ENCODE results near the gene RGPD3.
"Not testable (repeated sequence)": the region's sequence is repeated elsewhere in the genome, so short reads cannot be mapped to it uniquely, and the experiment has no call there.

Gene RGPD3

GRCh38 chr2:106468107-106468506 lies at the start of gene RGPD3:
Gene RGPD3 (minus strand): TSS chr2:106468413. CDS start chr2:106468288, 125 bp downstream.
- DNase-seq = not testable (repeated sequence)

DNA sequence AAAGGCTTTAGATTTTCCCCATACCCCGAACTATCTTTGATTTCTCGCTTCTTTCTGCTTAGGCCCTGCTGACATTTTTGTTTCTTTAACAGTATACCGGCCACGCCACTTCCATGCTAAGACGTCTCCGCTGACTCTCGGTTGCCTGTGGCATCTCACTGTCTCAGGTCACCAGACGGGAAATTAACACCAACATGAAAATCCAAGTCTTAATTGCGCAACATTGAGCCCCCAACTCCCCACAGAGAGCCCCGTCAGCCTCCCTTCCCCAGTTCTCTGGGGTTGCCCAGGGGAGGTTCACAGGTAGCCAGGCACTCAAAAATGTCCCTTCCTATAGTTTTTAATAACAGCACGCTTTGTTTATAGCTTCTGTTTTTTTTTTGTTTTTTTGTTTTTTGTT lies 49.1 kb upstream of the RGPD3 start:
- no peak for DNase-seq

DNA sequence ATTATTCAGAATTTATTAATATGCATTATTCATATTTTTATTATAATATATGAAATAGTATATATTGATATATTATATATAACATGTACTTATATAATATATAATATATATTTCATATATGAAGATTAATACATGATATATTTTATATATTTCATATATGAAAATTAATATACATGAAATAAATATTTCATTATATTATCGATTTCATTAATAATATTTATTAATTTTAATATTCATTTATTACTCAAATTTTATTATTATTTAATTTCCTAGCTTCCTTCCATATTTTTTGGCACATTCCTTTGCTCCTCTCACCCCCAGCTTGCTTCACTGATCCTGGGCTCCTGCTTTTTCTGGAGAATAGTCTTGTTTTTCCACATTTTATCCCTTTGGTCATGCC lies 48.7 kb upstream of the RGPD3 start:
- no peak for DNase-seq

DNA sequence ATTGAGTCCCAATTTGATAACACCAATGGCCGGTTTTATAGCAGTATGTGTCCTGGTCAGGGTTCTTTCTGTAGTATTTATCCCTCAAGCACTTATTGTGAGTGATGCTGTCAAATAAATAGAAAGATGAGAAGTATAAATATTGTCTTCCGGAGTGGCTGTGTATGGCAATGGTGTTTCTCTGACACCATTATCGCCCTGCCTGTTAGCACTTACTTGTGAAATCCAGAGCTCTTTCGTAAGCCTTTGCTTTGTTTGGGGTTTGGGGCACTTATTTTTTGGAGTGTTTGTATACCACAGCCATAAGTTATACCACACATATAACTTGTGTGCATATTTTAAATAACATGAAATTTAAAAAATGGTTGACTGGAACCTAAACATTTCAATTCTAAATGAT lies 48.2 kb upstream of the RGPD3 start:
- DNase-seq = no peak

GRCh38 chr2:106514827-106515226 lies 46.6 kb upstream of the RGPD3 start:
- peak; percentile 26 to 30 for DNase-seq

DNA sequence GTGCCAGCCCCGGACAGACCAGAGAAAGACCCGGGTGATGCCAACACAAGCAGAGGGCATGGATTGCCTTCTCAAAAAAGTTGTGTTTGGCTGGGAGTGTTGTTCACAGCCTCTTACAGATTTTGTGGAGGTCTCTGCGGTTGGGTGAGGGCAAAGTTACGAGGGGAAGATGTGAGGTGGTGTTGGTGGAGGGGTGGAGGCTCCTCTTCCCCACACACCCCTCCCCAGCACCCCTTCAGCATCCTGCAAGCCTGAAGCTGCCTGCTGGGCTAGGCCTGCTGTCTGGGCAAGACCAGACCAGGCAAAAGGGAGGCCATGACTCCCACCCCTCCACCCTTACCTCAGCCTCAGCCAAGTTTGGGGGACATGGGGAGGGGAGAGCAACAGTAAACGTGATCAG lies 45.2 kb upstream of the RGPD3 start:
- DNase-seq = not testable (repeated sequence)

DNA sequence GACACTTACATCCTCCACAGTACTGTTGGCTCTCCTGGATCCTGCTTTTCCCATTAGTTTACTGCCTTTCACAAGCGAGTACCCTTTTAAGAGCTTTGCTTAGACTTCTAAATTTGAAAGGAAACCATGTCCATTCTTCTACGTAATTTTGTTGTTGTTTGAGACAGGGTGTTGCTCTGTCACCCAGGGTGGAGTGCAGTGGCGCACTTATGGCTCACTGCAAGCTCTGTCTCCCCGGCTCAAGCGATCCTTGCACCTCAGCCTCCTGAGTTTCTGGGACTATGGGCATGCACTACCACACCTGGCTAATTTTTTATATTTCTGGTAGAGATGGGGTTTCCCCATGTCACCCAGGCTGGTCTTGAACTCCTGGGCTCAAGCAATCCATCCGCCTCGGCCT lies 43.7 kb upstream of the RGPD3 start:
- DNase-seq = peak; percentile 20 to 25

DNA sequence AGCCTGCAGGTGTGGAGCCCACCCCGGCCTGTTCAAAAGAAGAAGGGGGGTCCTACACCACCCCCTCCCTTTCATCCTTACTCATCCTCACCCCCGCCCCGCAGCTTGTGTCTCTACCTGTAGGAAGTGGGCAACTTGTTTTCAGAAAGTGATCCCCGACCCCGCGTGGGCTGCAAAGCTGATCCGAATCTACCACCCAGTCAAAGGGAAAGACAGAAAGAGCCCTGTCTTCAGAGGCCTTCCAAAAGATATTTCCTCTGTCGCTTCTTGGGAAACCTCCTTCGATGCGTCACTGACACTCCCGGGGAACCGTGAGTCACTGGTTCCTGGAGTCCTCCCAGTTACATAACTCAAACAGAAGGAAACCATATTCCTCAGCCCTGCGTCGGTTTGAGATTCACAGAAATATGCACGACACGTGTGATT lies 43.3 kb upstream of the RGPD3 start:
- DNase-seq = peak; percentile 88

DNA sequence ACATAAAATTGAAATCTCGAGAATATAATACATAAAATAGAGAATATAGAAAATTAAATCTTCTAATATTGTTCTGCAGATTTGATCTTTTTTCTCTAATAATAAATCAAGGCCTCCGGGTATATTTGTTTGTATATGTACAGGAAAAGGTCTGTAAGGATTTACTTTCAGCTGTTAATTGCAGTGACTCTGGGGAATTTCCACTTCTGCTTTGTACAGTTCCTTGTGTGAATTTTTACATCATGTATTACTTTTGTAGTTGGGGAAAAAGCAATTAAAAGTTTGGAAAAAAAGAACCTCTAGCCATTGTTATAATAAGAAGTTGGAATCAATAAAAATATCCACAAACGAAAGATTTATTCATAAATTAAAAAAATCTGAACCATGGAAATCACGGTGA lies 42.6 kb upstream of the RGPD3 start:
- peak; percentile 53 to 58 for DNase-seq

- DNase-seq = not testable (repeated sequence)
Measured at GRCh38 chr2:106509374-106509770, 41.2 kb upstream of the RGPD3 start.

GRCh38 chr2:106508660-106509373 lies 40.6 kb upstream of the RGPD3 start:
- not testable (repeated sequence) for DNase-seq

DNA sequence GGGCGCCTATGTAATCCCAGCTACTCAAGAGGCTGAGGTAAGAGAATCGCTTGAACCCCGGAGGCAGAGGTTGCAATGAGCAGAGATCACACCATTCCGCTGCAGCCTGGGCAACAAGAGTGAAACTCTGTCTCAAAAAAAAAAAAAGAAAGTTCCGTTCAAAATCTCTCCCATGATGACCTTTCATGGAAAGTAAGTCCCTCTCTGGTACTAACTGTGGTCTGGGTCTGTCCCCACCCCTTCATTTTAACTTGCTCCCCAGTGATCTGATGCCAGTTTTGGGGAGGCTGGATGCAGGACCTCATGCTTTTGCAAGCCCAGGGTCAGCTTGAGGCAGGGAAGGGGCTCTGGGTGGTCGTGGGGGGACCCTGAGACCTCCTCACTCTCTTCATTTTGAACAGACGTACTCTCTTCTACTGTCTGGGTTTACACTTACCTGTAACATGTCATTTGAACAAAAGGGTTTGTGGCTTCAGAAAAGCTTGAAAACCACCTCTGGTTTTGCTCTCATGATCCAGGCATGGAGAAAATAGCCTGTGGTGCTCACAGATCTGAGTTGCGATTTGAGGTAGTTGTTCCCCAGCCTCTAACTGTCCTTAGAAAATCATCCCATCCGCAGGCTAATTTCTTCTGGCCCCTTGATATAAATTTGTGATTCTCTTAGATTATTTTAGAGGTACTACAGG lies 37.9 kb upstream of the RGPD3 start:
- not testable (repeated sequence) for DNase-seq

GRCh38 chr2:106504787-106505186 lies 36.6 kb upstream of the RGPD3 start:
- not testable (repeated sequence) for DNase-seq

DNA sequence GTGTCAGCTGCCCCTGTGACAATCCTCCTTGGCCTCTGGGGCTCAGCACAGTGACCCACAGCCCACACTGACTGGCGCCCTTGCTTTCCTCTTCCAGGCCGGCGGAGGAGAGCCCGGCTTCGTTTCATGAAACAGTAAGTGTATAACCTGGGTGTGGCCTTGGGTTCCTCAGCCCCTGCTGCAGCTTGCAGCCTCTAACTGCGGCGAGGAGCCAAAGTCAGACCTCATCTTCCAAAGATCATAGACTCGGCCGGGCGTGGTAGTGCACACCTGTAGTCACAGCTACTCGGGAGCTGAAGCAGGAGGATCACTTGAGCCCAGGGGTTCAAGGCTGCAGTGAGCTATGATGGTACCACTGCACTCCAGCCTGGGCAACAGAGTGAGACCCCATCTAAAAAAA lies 36.0 kb upstream of the RGPD3 start:
- DNase-seq = not testable (repeated sequence)

- not testable (repeated sequence) for DNase-seq
Measured at GRCh38 chr2:106502351-106502750, 34.1 kb upstream of the RGPD3 start.

DNA sequence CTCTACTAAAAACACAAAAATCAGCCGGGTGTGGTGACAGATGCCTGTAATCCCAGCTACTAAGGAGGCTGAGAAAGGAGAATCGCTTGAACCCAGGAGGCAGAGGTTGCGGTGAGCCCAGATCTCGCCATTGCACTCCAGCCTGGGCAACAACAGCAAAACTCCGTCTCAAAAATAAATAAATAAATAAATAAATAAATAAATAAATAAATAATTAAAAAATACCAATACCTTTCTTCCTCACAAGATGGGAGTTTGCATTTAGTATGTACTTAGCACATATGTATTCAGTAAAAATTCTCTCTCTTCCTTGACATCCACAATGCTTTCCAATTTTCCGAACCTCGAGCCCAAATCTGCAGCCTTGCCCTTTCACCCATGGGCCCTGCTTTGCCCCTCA lies 32.1 kb upstream of the RGPD3 start:
- not testable (repeated sequence) for DNase-seq

- DNase-seq = not testable (repeated sequence)
Measured at GRCh38 chr2:106498549-106498948, 30.3 kb upstream of the RGPD3 start.

GRCh38 chr2:106492913-106493312 lies 24.7 kb upstream of the RGPD3 start:
- not testable (repeated sequence) for DNase-seq

- not testable (repeated sequence) for DNase-seq
Measured at GRCh38 chr2:106492399-106492798, 24.2 kb upstream of the RGPD3 start.

DNA sequence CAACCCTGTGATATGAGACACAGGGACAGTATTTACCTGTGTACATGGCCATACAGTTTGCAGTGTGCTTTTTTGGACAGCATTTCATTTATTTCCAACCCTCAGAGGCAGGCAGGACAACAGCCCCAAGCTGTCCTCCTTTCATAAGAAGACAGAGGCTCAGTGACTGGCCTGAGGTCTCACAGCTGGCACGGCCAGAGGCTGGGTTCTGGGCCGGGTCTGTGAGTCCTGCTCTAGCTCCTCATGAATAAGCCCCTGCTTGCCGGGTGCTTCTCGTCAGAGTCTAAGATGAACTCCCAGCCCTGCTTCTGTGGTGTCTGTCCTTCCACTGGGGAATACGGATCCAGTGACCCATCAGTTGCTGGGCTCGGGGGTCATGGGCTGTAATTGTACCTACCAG lies 21.5 kb upstream of the RGPD3 start:
- DNase-seq = not testable (repeated sequence)

DNA sequence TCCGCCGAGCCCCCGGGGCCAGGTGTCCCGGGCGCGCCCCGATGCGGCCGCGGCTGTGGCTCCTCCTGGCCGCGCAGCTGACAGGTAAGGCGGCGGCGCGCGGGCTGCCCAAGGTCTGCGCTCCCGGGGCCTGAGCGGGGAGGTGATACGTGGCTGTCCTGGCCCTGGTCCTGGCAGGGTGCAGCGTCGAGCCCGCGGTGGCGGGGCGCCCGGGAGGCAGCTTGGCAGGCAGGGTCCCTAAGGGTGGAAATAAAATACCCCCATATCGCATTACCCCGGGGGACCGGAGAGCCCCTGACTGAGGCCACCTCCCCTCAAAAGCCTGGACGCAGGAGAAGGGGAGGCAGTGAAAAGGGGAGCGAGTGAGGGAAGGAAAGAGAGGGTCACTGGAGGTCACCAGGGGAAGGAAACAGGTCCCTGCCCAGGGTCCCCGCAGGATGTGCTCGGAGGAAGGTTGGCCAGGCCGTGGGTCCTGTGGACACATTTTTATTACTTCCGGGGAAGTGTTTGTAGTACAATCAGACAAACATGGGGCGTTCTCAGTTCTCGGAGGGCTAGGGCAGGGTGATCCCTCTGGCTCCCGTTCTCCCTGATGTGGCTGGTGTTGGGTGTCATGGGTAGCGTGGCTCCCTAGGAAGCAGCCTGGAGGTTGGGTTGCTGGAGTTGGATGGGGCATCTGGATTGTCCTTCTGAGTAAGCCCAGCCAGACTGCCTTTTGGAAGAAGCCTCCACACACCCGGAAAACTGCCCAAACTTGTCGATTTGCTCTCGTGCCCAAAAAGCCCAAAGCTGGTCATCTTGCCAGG lies 19.4 kb upstream of the RGPD3 start:
- DNase-seq = not testable (repeated sequence)

DNA sequence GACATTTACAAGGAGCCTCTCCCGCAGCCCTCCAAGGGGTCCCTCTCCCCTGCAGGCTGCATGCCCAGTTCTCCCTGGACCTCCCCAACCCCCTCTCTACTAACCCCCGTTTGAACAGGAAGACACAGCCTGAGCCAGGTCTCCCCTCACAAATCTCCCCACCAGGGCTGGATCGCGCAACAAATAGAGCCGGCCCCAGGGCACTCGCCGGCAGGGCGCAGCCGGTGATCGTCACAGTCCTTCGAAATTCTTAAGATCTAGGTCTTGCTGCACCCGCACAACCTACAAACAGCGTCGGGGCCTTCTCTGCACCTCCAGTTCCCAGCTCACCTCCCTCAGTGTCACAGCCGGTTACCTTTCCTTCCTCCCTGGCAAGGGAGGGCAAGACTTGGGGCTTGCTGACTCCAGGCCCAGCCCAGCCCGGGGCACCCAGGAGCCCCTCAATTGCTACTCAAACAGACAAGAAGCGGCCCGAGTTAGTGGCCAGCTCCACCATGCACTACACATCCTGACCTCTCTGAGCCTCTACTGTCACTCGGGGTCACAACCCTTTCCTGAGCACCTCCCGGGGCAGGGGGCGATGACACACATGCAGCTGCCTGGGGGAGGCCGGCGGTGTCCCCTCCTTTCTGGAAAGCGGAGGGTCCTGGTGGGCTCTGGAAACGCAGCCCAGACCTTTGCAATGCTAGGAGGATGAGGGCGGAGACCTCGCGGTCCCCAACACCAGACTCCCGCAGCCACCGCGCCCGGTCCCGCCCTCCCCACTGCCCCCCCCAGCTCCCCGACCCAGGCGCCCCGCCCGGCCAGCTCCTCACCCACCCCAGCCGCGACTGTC lies 18.6 kb upstream of the RGPD3 start, which contains the start of gene CD8B2:
Gene CD8B2, plus strand, starts transcription at position 814 of the 835 bp plus-strand sequence. CDS start 63 bp downstream, outside the sequence.
- not testable (repeated sequence) for DNase-seq

Measured in inflammatory macrophage treated with lipopolysaccharide for 1 hour (primary cell).